K562 (cell line): Measurements from ENCODE around the gene NLRX1. TPM values are rescaled to one million over a fixed set of nuclear protein-coding genes. Genes with fewer than 3 reads are reported as not detected.

Experiments
- BCL6 ChIP-seq: fragments of 250-450 bp; sonication (Bioruptor Pico); IDR thresholded peaks from 2 replicates; pipeline ENCODE4 v1.4.0; 2020
- CHAMP1 ChIP-seq: fragments of 450-650 bp; IDR thresholded peaks from 2 replicates; pipeline ENCODE4 v1.6.1; 2016; ENCODE audit warnings: mild to moderate bottlenecking
- ETS2 ChIP-seq: IDR thresholded peaks from 2 replicates; pipeline ENCODE4 v1.6.1; 2016; ENCODE audit warnings: borderline replicate concordance, missing genetic modification characterization, mild to moderate bottlenecking, moderate library complexity, missing compliant biosample characterization; ENCODE audit not compliant: poor library complexity, severe bottlenecking
- NCOA4 ChIP-seq: fragments of 450-650 bp; IDR thresholded peaks from 2 replicates; pipeline ENCODE4 v1.6.1; 2018; ENCODE audit warnings: mild to moderate bottlenecking; ENCODE audit not compliant: partially characterized antibody
- PRDM10 ChIP-seq: fragments of 450-650 bp; IDR thresholded peaks from 2 replicates; pipeline ENCODE4 v1.6.1; 2018; ENCODE audit not compliant: partially characterized antibody
- PRPF4 ChIP-seq: fragments of 200-400 bp; formaldehyde crosslinking; IDR thresholded peaks from one replicate; pipeline ENCODE4 v1.6.1; 2017; ENCODE audit warnings: low read length, low read depth, mild to moderate bottlenecking; ENCODE audit not compliant: insufficient read depth, poor library complexity, severe bottlenecking
- PTBP1 ChIP-seq: fragments of 200-400 bp; formaldehyde crosslinking; IDR thresholded peaks from 2 replicates; pipeline ENCODE4 v1.6.1; 2017; ENCODE audit warnings: low read depth, low read length
- PYGO2 ChIP-seq: fragments of 450-650 bp; IDR thresholded peaks from 2 replicates; pipeline ENCODE4 v1.6.1; 2016; ENCODE audit warnings: mild to moderate bottlenecking, missing genetic modification characterization, moderate library complexity, missing compliant biosample characterization
- SPI1 ChIP-seq: IDR thresholded peaks from 2 replicates; pipeline ENCODE4 v1.6.1; 2011; ENCODE audit warnings: low read depth, low read length, control low read depth, borderline replicate concordance
- ZC3H4 ChIP-seq: sonication (generic); formaldehyde crosslinking; IDR thresholded peaks from 2 replicates; pipeline ENCODE4 v1.9.0; 2021; ENCODE audit warnings: missing genetic modification reagents, borderline replicate concordance
- ZKSCAN3 ChIP-seq: fragments of 250-450 bp; sonication (Bioruptor Pico); IDR thresholded peaks from 2 replicates; pipeline ENCODE4 v1.4.0; 2020
- ZNF174 ChIP-seq: fragments of 250-450 bp; sonication (Bioruptor Pico); IDR thresholded peaks from 2 replicates; pipeline ENCODE4 v1.4.0; 2020; ENCODE audit warnings: mild to moderate bottlenecking
- ZNF75A ChIP-seq: fragments of 450-650 bp; formaldehyde crosslinking; IDR thresholded peaks from 2 replicates; pipeline ENCODE4 v1.4.0; 2020; ENCODE audit warnings: mild to moderate bottlenecking
- polyA plus RNA-seq, 8 experiments: library from polyadenylated mRNA; depleted of rRNA in 4 of 8; stranded (reverse) in 5 of 8; unstranded in 3 of 8; fragments of >200 nt; fragmentation: Nextera tagmentation in 2 of 8; fragmentation: Illumina TruSeq in 1 of 8; extraction: Ambion mirVana in 2 of 8; extraction: Trizol in 1 of 8; gene quantifications; 2 replicates each; pipeline versions ENCODE4 v1.2.1 to v1.2.3, GENCODE V29; 2011 to 2014; ENCODE audit warnings: inconsistent platforms in 1 of 8, missing spikeins in 1 of 8
- total RNA-seq, 7 experiments: library from RNA; depleted of rRNA in 6 of 7; stranded (reverse); fragments of >200 nt in 6 of 7; fragmentation: Illumina TruSeq in 2 of 7; extraction: Trizol in 2 of 7; gene quantifications; 2 replicates each; pipeline versions ENCODE4 v1.2.1 to v1.2.3, GENCODE V29; 2011 to 2021; ENCODE audit warnings: low replicate concordance in 1 of 7
- TF ChIP-seq, protein P1 (sequence below): fragments of 250-450 bp; sonication (Bioruptor Pico); IDR thresholded peaks from 2 replicates; pipeline ENCODE4 v1.5.0; 2021
- TF ChIP-seq, protein P2 (sequence below): fragments of 450-650 bp; conservative IDR thresholded peaks from 2 replicates; pipeline ENCODE4 v1.6.1; 2016; ENCODE audit warnings: missing genetic modification characterization, low read depth, mild to moderate bottlenecking, missing compliant biosample characterization, moderate library complexity

NLRX1 gene
- total and polyA plus RNA-seq, 9 of the 15 experiments (the other 6 are each of a cell fraction or from before 2014, with no cell fraction given), result 0.04 to 2.3 (median 0.69) TPM

DNA sequence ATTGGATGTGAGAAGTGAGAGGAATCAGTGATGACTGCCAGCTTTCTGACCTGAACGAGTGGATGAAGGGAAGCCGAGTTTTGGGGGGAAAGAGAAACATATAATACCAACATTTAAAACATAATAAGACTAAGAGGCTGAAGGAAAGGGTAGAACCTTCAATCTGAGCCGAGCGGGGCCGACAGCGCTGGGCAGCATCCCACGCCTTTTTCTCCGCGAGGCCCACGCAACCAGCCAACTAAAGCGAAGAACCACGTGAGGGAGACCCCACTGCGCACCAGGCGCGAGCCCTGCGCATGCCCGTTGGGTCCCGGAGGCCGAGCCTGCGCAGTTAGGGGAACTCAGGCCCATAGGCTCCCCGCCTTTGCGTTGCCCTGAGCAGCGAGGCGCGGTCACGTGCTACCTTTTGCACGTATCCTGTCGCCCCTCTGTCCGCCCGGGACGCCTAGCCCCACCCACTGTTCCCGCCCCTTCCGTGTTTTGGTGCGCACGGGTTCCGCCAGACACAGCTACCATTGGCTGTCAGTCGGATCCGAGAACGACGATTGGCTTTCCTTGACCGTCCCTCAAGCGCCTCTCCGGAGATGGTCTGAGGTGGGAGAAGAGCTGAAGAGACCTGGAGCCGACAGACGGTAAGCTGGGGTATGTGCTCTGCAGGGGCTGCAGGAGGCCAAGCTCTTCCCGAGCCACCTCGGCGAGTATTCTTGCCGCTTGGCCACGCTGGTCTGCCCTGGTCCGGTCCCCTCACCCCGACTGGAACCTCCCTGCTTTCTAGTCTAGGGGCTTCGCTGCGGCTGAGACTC is 47.3 kb upstream of the NLRX1 start, which contains the start of gene HINFP (continued):
- peak; percentile 60 for TF ChIP-seq PRDM10
- TF ChIP-seq ETS2 (tag), result no peak
- TF ChIP-seq, protein P1, sequence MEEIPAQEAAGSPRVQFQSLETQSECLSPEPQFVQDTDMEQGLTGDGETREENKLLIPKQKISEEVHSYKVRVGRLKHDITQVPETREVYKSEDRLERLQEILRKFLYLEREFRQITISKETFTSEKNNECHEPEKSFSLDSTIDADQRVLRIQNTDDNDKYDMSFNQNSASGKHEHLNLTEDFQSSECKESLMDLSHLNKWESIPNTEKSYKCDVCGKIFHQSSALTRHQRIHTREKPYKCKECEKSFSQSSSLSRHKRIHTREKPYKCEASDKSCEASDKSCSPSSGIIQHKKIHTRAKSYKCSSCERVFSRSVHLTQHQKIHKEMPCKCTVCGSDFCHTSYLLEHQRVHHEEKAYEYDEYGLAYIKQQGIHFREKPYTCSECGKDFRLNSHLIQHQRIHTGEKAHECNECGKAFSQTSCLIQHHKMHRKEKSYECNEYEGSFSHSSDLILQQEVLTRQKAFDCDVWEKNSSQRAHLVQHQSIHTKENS (CRISPR knock-in tag), result no peak
- no peak for TF ChIP-seq PRPF4
- TF ChIP-seq PTBP1, result no peak
- TF ChIP-seq ZNF174 (CRISPR knock-in tag), result no peak
- TF ChIP-seq ZNF75A, result no peak
- no peak for TF ChIP-seq NCOA4
- TF ChIP-seq, protein P2, sequence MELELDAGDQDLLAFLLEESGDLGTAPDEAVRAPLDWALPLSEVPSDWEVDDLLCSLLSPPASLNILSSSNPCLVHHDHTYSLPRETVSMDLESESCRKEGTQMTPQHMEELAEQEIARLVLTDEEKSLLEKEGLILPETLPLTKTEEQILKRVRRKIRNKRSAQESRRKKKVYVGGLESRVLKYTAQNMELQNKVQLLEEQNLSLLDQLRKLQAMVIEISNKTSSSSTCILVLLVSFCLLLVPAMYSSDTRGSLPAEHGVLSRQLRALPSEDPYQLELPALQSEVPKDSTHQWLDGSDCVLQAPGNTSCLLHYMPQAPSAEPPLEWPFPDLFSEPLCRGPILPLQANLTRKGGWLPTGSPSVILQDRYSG (tag), result no peak
- no peak for TF ChIP-seq BCL6
- TF ChIP-seq ZKSCAN3 (CRISPR knock-in tag), result no peak
- TF ChIP-seq CHAMP1, result no peak
- TF ChIP-seq ZC3H4 (CRISPR knock-in tag), result no peak
- TF ChIP-seq PYGO2 (tag), result no peak
- 0 out of 2 replicates have a peak, but pooled peaks have one; percentile 28 for TF ChIP-seq SPI1
